Activated CD4-positive, alpha-beta T cell treated with anti-CD3 and anti-CD28 coated beads for 48 hours (primary cell): ENCODE results near the gene SHROOM3.
"Not testable (repeated sequence)": the region's sequence is repeated elsewhere in the genome, so short reads cannot be mapped to it uniquely, and the experiment has no call there.

ENCODE experiments used
- DNase-seq: peaks from one replicate; pipeline ENCODE4 v3.0.0-alpha.2; 2020

Gene SHROOM3

GRCh38 chr4:76447393-76447851, 12.4 kb downstream of the SHROOM3 start:
- DNase-seq: no peak

- no peak for DNase-seq
These were observed 13.2 kb downstream of the SHROOM3 start for GRCh38 chr4:76448211-76448610.

GRCh38 chr4:76449362-76449767, 14.3 kb downstream of the SHROOM3 start:
- no peak for DNase-seq

GRCh38 chr4:76449833-76450232, 14.8 kb downstream of the SHROOM3 start:
- no peak for DNase-seq

- no peak for DNase-seq
These were observed 18.2 kb downstream of the SHROOM3 start for GRCh38 chr4:76453232-76453631.

- DNase-seq: not testable (repeated sequence)
These were observed 19.0 kb downstream of the SHROOM3 start for GRCh38 chr4:76454073-76454472.

- no peak for DNase-seq
These were observed 22.9 kb downstream of the SHROOM3 start for GRCh38 chr4:76457885-76458284.

GRCh38 chr4:76458297-76458696, 23.3 kb downstream of the SHROOM3 start:
- DNase-seq: no peak

- DNase-seq: no peak
These were observed 23.8 kb downstream of the SHROOM3 start for GRCh38 chr4:76458825-76459224.

GRCh38 chr4:76459291-76459723, 24.3 kb downstream of the SHROOM3 start:
- DNase-seq: no peak

- no peak for DNase-seq
These were observed 28.5 kb downstream of the SHROOM3 start for GRCh38 chr4:76463568-76463967.

- no peak for DNase-seq
These were observed 35.0 kb downstream of the SHROOM3 start for GRCh38 chr4:76470064-76470463.

- no peak for DNase-seq
These were observed 35.5 kb downstream of the SHROOM3 start for GRCh38 chr4:76470532-76470931.

GRCh38 chr4:76476571-76476970, 41.5 kb downstream of the SHROOM3 start:
- DNase-seq: no peak

- no peak for DNase-seq
These were observed 49.6 kb downstream of the SHROOM3 start for GRCh38 chr4:76484654-76485053.

GRCh38 chr4:76485450-76485849, 50.4 kb downstream of the SHROOM3 start:
- no peak for DNase-seq

GRCh38 chr4:76486588-76487276, 51.7 kb downstream of the SHROOM3 start:
- no peak for DNase-seq

GRCh38 chr4:76487621-76488020, 52.6 kb downstream of the SHROOM3 start:
- no peak for DNase-seq

GRCh38 chr4:76488455-76488854, 53.4 kb downstream of the SHROOM3 start:
- no peak for DNase-seq

GRCh38 chr4:76488888-76489685, 54.1 kb downstream of the SHROOM3 start:
- DNase-seq: no peak

- DNase-seq: no peak
These were observed 54.7 kb downstream of the SHROOM3 start for GRCh38 chr4:76489686-76490161.

GRCh38 chr4:76492055-76492454, 57.0 kb downstream of the SHROOM3 start:
- DNase-seq: no peak

GRCh38 chr4:76494243-76494642, 59.2 kb downstream of the SHROOM3 start:
- DNase-seq: no peak
